ENCODE results near the gene SMIM13.

DNA sequence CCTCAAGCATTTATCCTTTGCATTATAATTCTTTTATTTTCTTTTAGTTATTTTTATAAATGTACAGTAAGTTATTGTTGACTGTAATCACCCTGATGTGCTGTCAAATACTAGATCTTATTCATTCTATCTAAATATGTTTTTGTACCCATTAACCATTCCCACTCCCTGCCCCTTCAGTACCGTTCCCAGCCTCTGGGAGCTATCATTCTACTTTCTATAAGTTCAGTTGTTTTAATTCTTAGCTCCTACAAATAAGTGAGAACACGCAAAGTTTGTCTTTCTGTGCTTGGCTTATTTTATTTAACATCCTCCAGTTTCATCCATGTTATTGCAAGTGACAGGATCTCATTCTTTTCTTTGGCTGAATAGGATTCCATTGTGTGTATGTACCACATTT, 30.3 kb downstream of the SMIM13 start:
- TF ChIP-seq, protein P1, sequence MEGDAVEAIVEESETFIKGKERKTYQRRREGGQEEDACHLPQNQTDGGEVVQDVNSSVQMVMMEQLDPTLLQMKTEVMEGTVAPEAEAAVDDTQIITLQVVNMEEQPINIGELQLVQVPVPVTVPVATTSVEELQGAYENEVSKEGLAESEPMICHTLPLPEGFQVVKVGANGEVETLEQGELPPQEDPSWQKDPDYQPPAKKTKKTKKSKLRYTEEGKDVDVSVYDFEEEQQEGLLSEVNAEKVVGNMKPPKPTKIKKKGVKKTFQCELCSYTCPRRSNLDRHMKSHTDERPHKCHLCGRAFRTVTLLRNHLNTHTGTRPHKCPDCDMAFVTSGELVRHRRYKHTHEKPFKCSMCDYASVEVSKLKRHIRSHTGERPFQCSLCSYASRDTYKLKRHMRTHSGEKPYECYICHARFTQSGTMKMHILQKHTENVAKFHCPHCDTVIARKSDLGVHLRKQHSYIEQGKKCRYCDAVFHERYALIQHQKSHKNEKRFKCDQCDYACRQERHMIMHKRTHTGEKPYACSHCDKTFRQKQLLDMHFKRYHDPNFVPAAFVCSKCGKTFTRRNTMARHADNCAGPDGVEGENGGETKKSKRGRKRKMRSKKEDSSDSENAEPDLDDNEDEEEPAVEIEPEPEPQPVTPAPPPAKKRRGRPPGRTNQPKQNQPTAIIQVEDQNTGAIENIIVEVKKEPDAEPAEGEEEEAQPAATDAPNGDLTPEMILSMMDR (conservative IDR thresholded peaks at IDR 0.05) = no peak
- no peak for TF ChIP-seq EZH2 (IDR thresholded peaks at IDR 0.05; ENCODE audit: low read depth)

Measured in PC-9 (cell line).